GM21529 (cell line): ENCODE measurements around the gene PWWP2B.
A peak's percentile ranks its signal among the peaks of the same experiment; 100 is the strongest.
"Not testable (repeated sequence)": the region's sequence is repeated elsewhere in the genome, so short reads cannot be mapped to it uniquely, and the experiment has no call there.

ENCODE experiments used
- ATAC-seq: cut with Tn5 transposase; IDR thresholded peaks from one replicate; pipeline ENCODE4 v1.9.1; 2021; ENCODE audit not compliant: unreplicated experiment

PWWP2B gene

GRCh38 chr10:132429281-132430230 is 32.6 kb downstream of the PWWP2B start:
- no peak for ATAC-seq

DNA sequence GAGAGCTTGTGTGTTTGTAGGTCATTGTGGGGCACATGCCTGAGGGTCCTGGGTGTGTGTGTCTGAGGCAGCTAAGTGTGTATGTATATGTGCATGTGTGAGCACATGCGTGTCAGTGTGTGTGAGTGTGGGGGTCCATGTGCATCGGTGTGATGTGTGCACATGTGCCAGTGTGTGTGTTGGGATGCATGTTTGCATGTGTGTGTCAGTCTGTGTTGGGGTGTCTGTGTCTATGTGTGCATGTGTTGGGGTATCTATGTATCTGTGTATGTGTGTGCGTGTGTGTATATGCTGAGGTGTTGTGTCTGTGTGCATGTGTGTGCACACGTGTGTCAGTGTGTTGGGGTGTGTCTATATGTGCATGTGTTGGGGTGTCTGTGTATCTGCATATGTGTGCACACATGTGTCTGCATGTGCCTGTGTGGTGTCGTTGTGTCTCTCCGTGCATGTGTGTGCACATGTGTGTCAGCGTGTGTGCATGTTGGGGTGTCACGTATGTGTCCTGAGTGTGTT is 33.3 kb downstream of the PWWP2B start:
- ATAC-seq, result no peak

DNA sequence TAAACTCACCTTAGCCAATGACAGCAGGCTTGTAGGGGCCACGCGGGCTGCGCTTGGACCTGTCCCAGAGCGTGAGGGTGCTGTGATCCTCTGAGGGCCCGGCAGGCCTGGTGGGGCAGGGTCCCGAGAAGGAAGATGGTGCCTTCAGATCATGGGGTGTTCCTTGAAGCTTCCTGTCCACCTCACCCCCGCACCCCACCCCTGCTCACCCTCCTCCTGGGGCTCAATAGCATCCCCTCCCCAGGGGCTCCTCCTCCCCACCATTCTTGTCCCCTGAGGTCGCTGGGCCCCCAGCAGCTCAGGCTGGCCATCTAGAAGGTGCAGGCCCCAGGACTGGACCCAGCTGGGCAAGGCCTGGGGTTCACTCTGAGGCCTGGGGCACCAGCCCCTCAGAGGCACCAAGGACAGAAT is 33.9 kb downstream of the PWWP2B start:
- ATAC-seq, result no peak

DNA sequence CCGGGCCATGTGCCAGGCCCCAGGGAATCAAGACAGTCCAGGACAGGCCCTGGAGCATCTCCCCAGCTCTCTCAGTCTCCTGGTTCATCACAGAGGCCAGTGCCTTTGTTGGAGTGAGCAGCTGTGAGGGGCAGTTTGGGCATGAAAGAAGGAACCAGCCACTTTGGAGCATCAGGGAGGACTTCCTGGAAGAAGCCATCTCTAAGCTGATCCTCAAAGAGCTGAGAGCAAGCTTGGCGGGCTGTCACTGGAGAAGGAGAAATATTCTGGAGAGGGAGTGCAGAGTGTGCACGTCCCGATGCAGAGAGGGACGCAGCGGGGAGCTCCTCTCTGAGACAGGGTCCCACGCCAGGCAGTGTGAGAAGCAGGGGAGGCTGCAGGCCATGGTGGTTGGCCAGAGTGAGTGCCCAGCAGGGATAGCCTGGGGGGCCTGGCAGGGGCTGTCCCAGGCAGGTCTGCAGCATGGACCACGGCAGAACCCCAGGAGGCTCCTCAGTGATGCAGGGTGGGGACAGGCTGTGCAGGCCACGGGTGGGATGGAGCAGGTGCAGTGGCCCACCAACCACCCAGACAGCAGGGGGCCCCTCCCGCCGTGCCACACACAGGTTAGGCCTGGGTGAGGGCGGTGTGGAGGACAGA is 34.7 kb downstream of the PWWP2B start:
- ATAC-seq, result no peak

- no peak for ATAC-seq
These were observed 35.2 kb downstream of the PWWP2B start for GRCh38 chr10:132432176-132432540.

GRCh38 chr10:132433671-132434340 is 36.8 kb downstream of the PWWP2B start:
- no peak for ATAC-seq

DNA sequence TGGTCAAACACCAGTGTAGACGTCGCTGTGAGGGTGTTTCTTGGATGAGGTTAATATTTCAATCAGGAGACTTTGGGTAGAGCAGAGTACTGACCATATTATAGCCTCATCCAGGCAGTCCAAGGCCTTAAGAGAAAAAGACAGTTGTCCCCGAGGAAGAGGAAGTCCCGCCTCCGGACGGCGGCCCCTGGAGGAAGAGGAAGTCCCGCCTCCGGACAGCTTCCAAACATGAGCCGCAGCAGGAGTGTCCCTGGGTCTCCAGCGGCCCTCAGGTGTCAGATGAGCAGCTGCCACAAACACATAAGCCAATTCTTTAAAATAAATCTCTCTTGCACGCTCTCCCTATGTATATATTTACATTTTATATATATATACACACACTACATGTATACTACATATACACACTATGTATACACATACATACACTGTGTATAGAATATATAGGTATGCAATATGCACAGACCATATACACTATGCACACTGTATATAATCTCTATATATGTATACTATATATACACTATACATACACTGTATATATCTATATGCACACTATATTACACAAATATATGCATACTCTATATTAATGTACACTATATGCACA is 37.5 kb downstream of the PWWP2B start:
- peak; percentile 43 for ATAC-seq

GRCh38 chr10:132435320-132435719 is 38.3 kb downstream of the PWWP2B start:
- not testable (repeated sequence) for ATAC-seq

DNA sequence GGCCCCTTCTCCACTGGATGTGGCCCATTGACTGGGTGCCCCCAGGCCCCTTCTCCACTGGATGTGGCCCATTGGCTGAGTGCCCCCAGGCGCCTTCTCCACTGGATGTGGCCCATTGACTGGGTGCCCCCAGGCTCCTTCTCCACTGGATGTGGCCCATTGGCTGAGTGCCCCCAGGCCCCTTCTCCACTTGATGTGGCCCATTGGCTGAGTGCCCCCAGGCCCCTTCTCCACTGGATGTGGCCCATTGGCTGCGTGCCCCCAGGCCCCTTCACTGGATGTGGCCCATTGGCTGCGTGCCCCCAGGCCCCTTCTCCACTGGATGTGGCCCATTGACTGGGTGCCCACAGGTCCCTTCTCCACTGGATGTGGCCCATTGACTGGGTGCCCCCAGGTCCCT is 39.1 kb downstream of the PWWP2B start:
- not testable (repeated sequence) for ATAC-seq

- ATAC-seq, result no peak
These were observed 39.9 kb downstream of the PWWP2B start for GRCh38 chr10:132436861-132437410.

- ATAC-seq, result no peak
These were observed 40.5 kb downstream of the PWWP2B start for GRCh38 chr10:132437541-132437950.

DNA sequence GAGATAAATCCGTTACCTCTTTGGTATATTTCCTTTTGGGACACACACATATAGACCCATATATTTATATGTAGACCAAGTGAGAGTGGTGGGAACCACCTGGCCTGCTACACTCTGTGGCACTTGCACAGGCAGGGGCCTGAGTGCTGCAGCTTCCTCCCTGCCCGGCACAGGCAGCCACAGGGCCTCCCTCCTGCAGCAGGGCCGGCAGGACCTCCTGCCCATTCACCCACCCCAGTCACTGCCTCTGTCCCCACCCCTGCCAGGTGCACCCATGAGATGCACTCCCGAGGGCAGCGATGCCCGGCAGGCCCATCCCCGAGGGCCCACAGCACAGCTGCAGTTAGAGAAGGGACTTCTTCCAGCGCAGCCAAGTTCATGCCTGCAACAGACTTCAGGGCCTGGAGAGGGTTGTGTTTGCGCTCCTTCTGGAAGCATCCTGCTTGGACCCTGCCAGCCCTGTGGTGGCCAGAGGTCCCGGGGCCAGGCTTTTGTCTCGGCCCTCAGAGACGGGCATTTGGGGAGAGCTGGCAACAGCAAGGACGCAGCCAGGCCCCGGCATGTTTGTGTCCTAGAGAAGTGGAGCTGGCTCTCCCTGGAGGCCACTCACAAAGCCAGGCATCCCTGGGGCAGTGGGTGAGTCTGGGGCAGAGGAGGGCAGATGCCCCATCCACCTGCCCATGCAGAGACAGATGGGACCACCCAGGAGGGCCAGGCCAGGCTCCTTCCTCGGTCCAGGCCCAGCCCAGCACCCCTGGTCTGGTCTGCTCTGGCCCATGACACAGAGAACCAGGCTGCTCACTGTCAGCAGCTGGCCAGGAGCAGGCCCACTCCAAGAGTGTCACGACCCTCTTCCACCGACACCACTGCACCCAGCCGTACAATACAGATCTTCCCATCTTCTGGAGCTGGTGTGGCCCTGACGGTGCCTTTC is 41.4 kb downstream of the PWWP2B start:
- ATAC-seq, result no peak

- ATAC-seq, result no peak
These were observed 42.0 kb downstream of the PWWP2B start for GRCh38 chr10:132439025-132439388.

- no peak for ATAC-seq
These were observed 42.6 kb downstream of the PWWP2B start for GRCh38 chr10:132439424-132440163.

DNA sequence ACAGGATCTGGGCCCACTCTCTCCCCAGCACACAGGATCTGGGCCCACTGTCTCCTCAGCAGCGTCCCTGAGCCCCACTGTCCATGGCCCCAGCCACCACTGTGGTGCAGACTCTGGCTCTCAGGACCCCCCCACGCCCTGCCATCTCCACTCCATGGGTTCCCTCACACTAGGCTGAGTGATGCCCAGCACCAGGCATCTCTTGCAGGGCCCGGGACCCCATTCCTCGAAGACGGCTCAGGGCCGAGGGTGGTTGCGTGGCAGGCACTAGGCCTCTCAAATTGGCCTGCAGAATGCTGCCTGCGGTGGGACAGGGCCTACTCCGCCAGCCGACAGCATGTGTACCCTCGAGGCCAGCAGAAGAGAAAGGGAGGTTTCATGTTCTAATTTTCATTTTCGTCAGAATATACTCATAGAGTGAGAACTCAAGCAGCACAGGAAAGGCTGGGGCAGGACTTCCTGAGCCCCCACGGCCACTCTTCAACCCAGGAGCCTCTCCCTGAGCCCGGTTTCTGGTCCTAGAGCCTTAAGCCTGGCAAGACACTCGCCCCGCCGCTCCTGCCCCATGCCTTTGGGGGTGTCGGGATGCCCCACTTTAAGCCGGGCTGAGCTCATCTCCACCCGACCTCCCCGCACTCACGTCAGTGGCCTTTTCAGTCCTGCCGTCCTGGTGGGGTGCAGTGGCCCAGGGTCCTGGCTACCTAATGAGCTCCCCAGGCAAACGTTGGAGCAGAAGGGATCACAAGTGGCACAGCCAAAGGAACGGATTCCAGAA is 44.0 kb downstream of the PWWP2B start:
- ATAC-seq, result no peak

DNA sequence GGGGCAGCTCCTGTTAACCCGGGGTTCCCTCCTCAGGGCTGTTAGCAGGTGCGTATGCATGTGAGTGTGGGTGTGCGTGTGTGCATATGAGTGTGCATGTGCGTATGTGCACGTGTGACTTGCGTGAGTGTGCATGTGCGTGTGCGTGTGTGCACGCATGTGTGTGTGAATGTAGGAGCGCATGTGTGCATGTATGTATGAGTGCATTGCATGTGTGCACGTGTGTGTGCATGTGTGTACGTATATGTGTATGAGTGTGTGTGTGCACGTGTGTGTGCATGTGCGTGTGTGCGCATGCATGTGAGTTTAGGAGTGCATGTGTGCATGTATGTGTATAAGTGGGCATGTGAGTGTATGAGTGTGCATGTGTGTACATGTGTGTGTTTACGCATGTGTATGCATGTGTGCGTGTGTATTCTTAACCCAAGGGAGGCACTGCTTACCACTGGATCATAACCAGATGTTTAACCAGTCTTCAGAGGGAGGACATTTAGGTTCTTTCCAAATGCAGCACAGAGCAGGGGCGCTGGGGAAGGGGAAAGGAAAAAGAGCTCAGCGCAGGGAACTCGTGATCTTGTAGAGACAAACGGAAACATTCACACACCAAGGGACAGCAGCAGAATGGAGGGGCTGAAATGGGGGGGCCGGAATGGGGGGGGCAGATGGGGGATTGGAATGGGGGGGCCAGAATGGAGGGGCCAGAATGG is 45.0 kb downstream of the PWWP2B start:
- no peak for ATAC-seq

GRCh38 chr10:132442636-132443035 is 45.6 kb downstream of the PWWP2B start:
- ATAC-seq, result no peak

DNA sequence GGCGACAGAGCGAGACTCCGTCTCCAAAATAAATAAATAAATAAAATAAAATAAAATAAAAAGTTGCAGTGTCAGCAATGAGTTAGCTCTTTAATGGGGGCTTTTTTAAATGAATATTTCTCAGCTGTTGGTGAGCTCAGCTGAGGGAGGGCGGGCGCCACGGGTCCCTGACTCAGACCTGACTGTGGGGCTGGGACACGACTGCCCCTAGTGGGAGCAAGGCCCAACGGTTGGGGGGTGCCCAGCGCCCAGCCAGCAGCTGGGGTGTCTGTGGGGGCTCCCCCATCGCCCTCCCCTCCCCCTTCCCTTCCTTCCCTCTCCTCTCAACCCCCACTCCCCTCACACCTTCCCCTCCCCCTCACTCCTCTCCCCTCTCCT is 46.6 kb downstream of the PWWP2B start:
- no peak for ATAC-seq
